HG02884 (cell line): Measurements from ENCODE around the gene RRAGD.

ENCODE experiments used
- ATAC-seq: cut with Tn5 transposase; IDR thresholded peaks from one replicate; pipeline ENCODE4 v1.9.1; 2021; ENCODE audit warnings: mild to moderate bottlenecking, moderate library complexity; ENCODE audit not compliant: unreplicated experiment

The RRAGD gene

GRCh38 chr6:89379281-89379680 lies 32.8 kb downstream of the RRAGD start:
- ATAC-seq, result no peak

DNA sequence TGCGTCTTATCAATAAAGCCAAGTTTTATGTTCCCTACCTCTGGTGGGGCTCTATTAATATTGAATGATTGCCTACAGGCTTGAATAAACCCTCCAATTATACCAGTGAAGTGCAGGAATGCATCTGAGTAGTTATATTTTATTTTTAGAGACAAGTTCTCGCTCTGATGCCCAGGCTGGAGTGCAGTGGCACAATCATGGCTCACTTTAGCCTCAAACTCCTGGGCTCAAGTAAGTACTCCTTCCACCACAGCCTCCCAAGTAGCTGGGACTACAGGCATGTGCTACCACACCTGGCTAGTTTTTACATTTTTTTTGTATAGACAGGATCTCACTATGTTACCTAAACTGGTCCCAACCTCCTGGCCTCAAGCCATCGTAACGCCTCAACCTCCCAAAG lies 33.4 kb downstream of the RRAGD start:
- ATAC-seq, result no peak

- peak; percentile 77 for ATAC-seq
These were observed 36.4 kb downstream of the RRAGD start for GRCh38 chr6:89375427-89376267.

GRCh38 chr6:89372506-89372901 lies 39.6 kb downstream of the RRAGD start:
- peak; percentile 32 for ATAC-seq

DNA sequence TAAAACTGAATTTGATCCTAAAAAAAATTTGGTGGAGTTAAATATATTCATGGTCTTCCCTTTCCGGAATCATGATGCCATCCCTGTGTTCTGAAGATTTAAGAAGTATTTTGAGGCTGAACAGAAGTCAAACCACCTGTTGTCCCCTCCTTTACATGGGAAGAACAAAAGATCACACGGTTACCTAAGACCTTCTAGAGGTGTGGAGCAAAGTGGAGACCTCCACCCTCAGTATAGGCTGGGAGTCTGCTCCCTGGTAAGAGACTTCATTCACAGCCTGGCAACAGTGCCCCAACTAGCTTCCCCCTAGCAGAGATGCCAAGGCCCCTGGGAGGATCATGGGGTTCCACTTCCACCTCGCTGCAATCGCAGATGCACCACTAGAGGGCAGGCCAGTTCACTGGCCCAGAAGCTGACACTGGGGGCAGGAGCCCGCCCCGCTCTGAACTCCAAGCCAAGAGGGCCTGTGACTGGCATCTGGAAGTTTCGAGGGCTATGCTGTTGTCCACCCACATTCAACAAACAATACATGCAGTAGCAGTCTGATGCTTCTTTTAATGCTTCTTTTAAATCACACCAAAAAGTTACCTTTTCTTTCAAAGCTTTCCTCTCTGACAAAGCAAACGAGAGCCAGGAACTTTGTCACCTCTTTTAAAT lies 40.1 kb downstream of the RRAGD start:
- peak; percentile 66 for ATAC-seq

DNA sequence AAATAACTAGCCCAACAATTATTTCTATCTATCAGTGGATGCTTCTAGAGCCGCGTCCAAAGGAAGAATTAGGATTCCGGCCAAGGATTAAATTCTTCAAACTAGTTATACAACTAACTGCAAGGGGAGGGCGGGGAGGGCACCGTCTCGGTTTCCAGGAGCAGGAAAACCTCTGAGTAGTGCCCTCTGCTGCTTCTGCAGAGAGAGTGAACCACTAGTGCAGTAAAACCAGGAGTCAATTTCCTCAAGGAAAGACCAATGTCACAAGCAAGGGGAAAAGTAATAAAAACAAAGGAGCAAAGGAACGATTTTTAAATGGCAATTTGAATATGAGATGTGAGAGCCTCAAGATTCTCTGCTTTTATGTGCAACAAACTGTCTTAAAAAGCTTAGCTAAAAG lies 43.1 kb downstream of the RRAGD start:
- no peak for ATAC-seq

- no peak for ATAC-seq
These were observed 44.0 kb downstream of the RRAGD start for GRCh38 chr6:89368107-89368506.

- no peak for ATAC-seq
These were observed 47.5 kb downstream of the RRAGD start for GRCh38 chr6:89364586-89364985.

GRCh38 chr6:89361171-89361570 lies 50.9 kb downstream of the RRAGD start:
- no peak for ATAC-seq

- ATAC-seq, result peak; percentile 54
These were observed 51.6 kb downstream of the RRAGD start for GRCh38 chr6:89360415-89360999.

GRCh38 chr6:89359561-89359960 lies 52.5 kb downstream of the RRAGD start:
- no peak for ATAC-seq

- peak; percentile 35 for ATAC-seq
These were observed 54.7 kb downstream of the RRAGD start for GRCh38 chr6:89357390-89357789.

DNA sequence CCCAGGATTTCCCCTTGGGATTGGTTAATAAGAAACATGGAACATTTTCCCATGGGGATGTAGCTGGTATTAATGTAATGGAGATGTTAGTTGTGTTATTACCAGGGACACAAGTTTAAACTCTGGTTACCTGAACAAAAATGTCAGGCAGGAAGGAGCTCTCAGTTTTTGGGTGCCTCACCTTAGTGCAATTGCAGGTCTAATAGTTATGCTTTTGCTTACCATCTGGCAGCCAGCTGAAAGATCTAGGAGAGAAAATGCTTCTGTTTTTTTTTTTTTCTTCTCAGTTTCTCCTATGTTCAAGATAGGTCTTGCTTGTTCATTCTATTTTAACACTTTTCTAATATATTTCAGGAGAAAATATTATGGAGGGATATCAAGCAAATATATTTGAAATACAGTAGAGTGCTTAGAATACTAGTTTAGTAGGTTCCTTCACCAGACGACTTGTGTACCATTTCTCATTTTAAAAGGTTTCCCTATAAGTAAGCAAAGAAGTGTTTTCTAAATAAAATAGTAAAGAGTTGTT lies 55.4 kb downstream of the RRAGD start:
- ATAC-seq, result no peak

GRCh38 chr6:89355511-89356194 lies 56.4 kb downstream of the RRAGD start:
- no peak for ATAC-seq

- ATAC-seq, result no peak
These were observed 58.2 kb downstream of the RRAGD start for GRCh38 chr6:89353702-89354392.

GRCh38 chr6:89353118-89353556 lies 58.9 kb downstream of the RRAGD start:
- no peak for ATAC-seq

- peak; percentile 47 for ATAC-seq
These were observed 59.6 kb downstream of the RRAGD start, which contains the start of gene UBE2J1 for GRCh38 chr6:89352278-89353117. Gene UBE2J1, minus strand, starts transcription at chr6:89352722. Its CDS starts 153 bp downstream, at chr6:89352569.

- no peak for ATAC-seq
These were observed 60.3 kb downstream of the RRAGD start for GRCh38 chr6:89351671-89352277.
